Body of pancreas (tissue), 4 donors: ENCODE results near the gene COL4A5. TPM values are rescaled to one million over a fixed set of nuclear protein-coding genes. Genes with fewer than 3 reads are reported as not detected.
A peak's percentile ranks its signal among the peaks of the same experiment; 100 is the strongest.
"Not testable (repeated sequence)": the region's sequence is repeated elsewhere in the genome, so short reads cannot be mapped to it uniquely, and the experiment has no call there.

Source experiments
- ATAC-seq: fragments of 150-250 bp; one replicate; pipeline ENCODE4 v1.9.1; 2016
- DNase-seq, 4 donors: peaks; one replicate each; pipeline ENCODE4 v3.0.0-alpha.2; 2019
- H3K27ac ChIP-seq, 4 donors: fragments of 200-600 bp; sonication (generic); 1 replicate in 3 of 4; 2 replicates in 1 of 4; pipeline versions ENCODE4 v1.5.1 to v1.6.1; 2016 to 2019; ENCODE audit warnings: mild to moderate bottlenecking in 1 of 4, mixed read lengths in 1 of 4, moderate library complexity in 1 of 4
- H3K27me3 ChIP-seq, 2 donors: fragments of 200-600 bp; sonication (generic); one replicate each; pipeline ENCODE4 v1.6.0; 2016; ENCODE audit warnings: mild to moderate bottlenecking in 1 of 2
- H3K36me3 ChIP-seq, 2 donors: fragments of 200-600 bp; sonication (generic); replicated peaks in 1 of 2; 2 replicates each; pipeline ENCODE4 v1.5.1; 2016; ENCODE audit warnings: low read depth in 2 of 2; ENCODE audit not compliant: insufficient read depth in 1 of 2
- H3K4me1 ChIP-seq: fragments of 200-600 bp; sonication (generic); one replicate; pipeline ENCODE4 v1.6.0; 2016
- H3K4me3 ChIP-seq, 2 donors: fragments of 200-600 bp; sonication (generic); 1 replicate in 1 of 2; 2 replicates in 1 of 2; pipeline ENCODE4 v1.5.1; 2016 to 2019
- H3K9me3 ChIP-seq, 3 donors: fragments of 200-600 bp; sonication (generic); 1 replicate in 2 of 3; 2 replicates in 1 of 3; pipeline ENCODE4 v1.5.1; 2016
- CTCF ChIP-seq, 7 experiments: fragments of 450-650 bp in 4 of 7; fragments of 200-600 bp in 3 of 7; sonication (generic) in 3 of 7; IDR thresholded peaks; one replicate each; pipeline ENCODE4 v1.5.1; 2016 to 2019; ENCODE audit warnings: antibody characterized with exemption in 7 of 7
- POLR2A ChIP-seq, 3 donors: fragments of 450-650 bp; IDR thresholded peaks; one replicate each; pipeline ENCODE4 v1.6.1; 2016; ENCODE audit warnings: antibody characterized with exemption in 3 of 3, mild to moderate bottlenecking in 2 of 3
- WGBS, 2 donors: methylation state at CpG; one replicate each; pipeline ENCODE4 v1.1.5; 2017; 5-methylcytosine and 5-hydroxymethylcytosine counted together
- intact Hi-C: fragments of 100-400 bp; cut with DNase I; formaldehyde crosslinking; loops from one replicate; pipeline ENCODE4 v1.15.1; 2023
- total RNA-seq, 2 donors: library from RNA; depleted of rRNA; stranded (reverse); fragments of >200 nt; gene quantifications; one replicate each; pipeline ENCODE4 v1.1.0, GENCODE V29; 2016

Gene COL4A5
- total RNA-seq, result 10 to 100 TPM in 1 of 2 donors, 1 to 10 TPM in 1; 2.3 to 32.0 TPM

GRCh38 chrX:108439426-108439942, at the start of gene COL4A5:
TSS of gene COL4A5 (plus strand) at chrX:108439838. CDS start at chrX:108440126, 288 bp downstream.
- no peaks in the 10 kb centered on the region for H3K27me3 ChIP-seq
- H3K36me3 ChIP-seq, result no peaks in the 10 kb centered on the region
- DNase-seq (peak; percentile 29 to 59 (median 40)), ATAC-seq (peak; percentile 77)
- H3K9me3 ChIP-seq, result no peaks in the 10 kb centered on the region
- H3K4me3 ChIP-seq, result no peak within 1 kb of the TSS
- no peaks in the 10 kb centered on the region for H3K4me1 ChIP-seq
- 0 to 1% methylated on average over 13 of the region's 13 CpGs for WGBS, 2 donors
- intact Hi-C loops, result no loop called here
- H3K27ac ChIP-seq, result no peak within 1 kb of the TSS
- TF ChIP-seq POLR2A (IDR thresholded peaks at IDR 0.05), result no peak
- TF ChIP-seq CTCF (IDR thresholded peaks at IDR 0.05), result no peak

GRCh38 chrX:108390976-108391717, 48.5 kb upstream of the COL4A5 start:
- ATAC-seq, intact Hi-C loops: not testable (repeated sequence)
- 41 to 73% methylated on average over 4 to 8 of the region's 9 CpGs for WGBS, 2 donors

GRCh38 chrX:108396188-108396891, 43.3 kb upstream of the COL4A5 start:
- no peak overlapping the region for H3K27ac ChIP-seq
- no peaks in the 10 kb centered on the region for H3K9me3 ChIP-seq
- no peak overlapping the region for H3K4me3 ChIP-seq
- intact Hi-C loops, result no loop called here
- no peaks in the 10 kb centered on the region for H3K36me3 ChIP-seq
- H3K27me3 ChIP-seq, result no peaks in the 10 kb centered on the region
- TF ChIP-seq CTCF (IDR thresholded peaks at IDR 0.05), result no peak
- no peak for TF ChIP-seq POLR2A (IDR thresholded peaks at IDR 0.05)
- DNase-seq, result no peak
- ATAC-seq, result no peak
- 41 to 46% methylated on average over 6 of the region's 6 CpGs for WGBS, 2 donors
- no peaks in the 10 kb centered on the region for H3K4me1 ChIP-seq

More at GRCh38 chrX:108390976-108391717, 48.5 kb upstream of the COL4A5 start:
- H3K27me3 ChIP-seq, H3K4me3 ChIP-seq, H3K36me3 ChIP-seq, H3K9me3 ChIP-seq, H3K27ac ChIP-seq, H3K4me1 ChIP-seq, DNase-seq: not testable (repeated sequence)

- WGBS, 2 donors, result 90 to 100% methylated on average over 1 of the region's 1 CpG
- ATAC-seq, result no peak
- H3K27me3 ChIP-seq, result no peaks in the 10 kb centered on the region
Measured at GRCh38 chrX:108396986-108397385, 42.7 kb upstream of the COL4A5 start.

More at GRCh38 chrX:108396986-108397385, 42.7 kb upstream of the COL4A5 start:
- no peak for TF ChIP-seq POLR2A (IDR thresholded peaks at IDR 0.05)
- no peak for TF ChIP-seq CTCF (IDR thresholded peaks at IDR 0.05)
- DNase-seq, result no peak
- Histone ChIP-seq H3K36me3 (no peaks in the 10 kb centered on the region), H3K27ac (no peak overlapping the region), H3K9me3 (no peaks in the 10 kb centered on the region), H3K4me3 (no peak overlapping the region), H3K4me1 (no peaks in the 10 kb centered on the region)
- intact Hi-C loops, result no loop called here
